ENCODE results near the gene PTPRD.

GRCh38 chr9:9557804-9558334 lies 1054.9 kb downstream of the PTPRD start:
- no peak for TF ChIP-seq CTCF (IDR thresholded peaks at IDR 0.05)
- TF ChIP-seq SIN3A (IDR thresholded peaks at IDR 0.05; ENCODE audit: borderline replicate concordance, insufficient read depth, low read depth, low read length) = no peak
- no peak for TF ChIP-seq REST (IDR thresholded peaks at IDR 0.05; ENCODE audit: insufficient read depth in 1 of 2, low read depth in 2 of 2, low read length in 1 of 2)
- TF ChIP-seq POLR2AphosphoS5 (IDR thresholded peaks at IDR 0.05; ENCODE audit: low read depth, low read length) = no peak
- no peak for TF ChIP-seq TCF7L2 (IDR thresholded peaks at IDR 0.05; ENCODE audit: low read depth, low read length)
